Measurements from ENCODE around the gene RAVER1.

GRCh38 chr19:10356431-10356830, 23.1 kb upstream of the RAVER1 start:
- TF ChIP-seq CTCF (IDR thresholded peaks at IDR 0.05) (no peak), POLR2A (IDR thresholded peaks at IDR 0.05) (no peak)
